PC-9 (cell line): ENCODE data around the gene CMSS1.

Experiments
- CTCF ChIP-seq: fragments of 200-600 bp; sonication (generic); conservative IDR thresholded peaks from 2 replicates; pipeline ENCODE4 v1.6.1; 2017; ENCODE audit warnings: mixed run types, antibody characterized with exemption, mild to moderate bottlenecking, moderate library complexity
- EZH2 ChIP-seq: fragments of 200-600 bp; sonication (generic); IDR thresholded peaks from 2 replicates; pipeline ENCODE4 v1.8.0; 2017; ENCODE audit warnings: antibody characterized with exemption, low read depth

DNA sequence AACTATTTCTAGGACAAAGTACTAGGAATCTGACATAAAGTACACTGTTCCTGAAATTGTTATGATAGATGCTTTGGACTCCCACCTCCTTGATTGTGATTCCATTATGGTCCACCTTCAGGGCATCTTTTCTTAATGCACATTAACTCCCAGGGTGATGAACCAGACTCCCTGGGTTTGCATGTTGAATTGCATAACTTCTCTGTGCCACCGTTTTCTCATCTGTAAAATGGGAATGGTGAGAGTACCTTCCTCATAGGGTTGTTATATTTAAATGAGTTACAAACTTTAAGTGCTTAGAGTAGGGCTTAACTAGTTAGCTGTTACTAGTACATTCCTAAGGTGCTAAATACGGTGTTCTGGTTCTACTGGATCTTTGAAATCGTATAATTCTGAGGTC is 81.9 kb downstream of the CMSS1 start:
- TF ChIP-seq CTCF (no peak), EZH2 (no peak)
